ENCODE measurements around the gene PPIF.
A peak's percentile ranks its signal among the peaks of the same experiment; 100 is the strongest.

PPIF gene

DNA sequence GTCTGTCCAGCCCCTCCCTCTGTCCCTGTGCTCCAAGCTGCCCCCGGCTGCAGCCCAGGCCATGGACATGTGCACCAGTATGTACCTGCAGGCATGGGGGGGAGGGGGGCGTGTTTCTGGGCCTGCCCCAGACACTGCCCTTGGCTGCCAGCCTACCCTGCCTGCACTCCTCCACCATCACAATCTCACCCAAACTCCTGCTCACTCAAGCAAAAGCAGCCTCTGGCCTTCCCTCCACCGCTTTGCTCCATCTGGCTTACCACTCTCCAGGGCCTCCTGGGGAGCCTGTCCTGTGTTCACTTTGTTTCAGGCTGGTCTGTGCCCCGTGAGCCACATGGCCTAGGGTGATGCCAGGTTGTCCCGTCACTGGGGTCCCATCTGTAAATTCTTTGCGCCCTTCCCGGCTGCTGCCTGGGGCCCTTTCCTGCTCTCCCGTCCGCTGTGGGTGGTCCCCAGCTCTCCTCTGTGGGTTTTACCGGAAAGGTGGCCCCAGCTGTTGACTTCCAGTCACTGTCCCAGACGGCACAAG, 33.3 kb upstream of the PPIF start:
- no peak for DNase-seq (ENCODE audit: low read depth)

DNA sequence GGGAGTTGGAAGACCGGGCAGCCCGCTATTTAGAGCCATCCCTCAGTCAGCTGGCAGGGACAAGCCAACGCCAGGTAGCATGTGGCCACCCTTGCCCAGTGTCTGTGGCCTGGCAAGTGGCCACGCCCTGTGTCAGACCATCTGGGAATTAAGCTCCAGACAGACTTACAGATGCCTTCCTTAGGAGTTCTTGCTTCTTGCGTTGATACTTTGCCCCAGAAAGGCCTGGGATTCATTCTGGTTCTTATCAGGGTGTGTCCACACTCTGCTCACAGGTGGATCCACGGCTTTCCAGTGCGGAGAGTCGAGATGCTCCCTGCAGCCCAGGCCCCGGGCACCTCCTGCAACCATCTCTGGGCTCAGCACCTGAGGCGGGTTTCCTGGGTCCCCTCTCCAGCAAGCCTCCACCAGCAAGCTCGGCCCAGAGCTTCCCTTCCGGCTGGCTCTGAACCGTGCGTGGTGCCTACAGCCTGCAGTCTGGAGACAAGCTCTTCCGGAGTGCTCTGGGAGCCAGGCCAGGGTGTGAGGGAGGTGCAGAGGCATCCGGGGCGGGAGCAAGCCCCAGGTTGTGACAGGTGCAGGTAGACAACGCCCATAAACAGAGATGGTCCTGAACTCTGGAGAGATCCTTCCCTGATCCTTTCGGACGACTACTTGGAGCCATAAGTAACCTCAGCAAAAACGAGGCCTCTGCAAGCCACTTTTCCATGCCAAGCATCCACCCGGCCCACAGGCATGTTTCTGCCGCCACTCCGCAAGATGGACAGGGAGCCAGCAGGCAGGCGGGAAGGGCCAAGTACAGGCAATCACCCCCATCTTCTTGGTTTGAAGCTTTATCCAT, 32.3 kb upstream of the PPIF start:
- no peak for DNase-seq (ENCODE audit: low read depth)

DNA sequence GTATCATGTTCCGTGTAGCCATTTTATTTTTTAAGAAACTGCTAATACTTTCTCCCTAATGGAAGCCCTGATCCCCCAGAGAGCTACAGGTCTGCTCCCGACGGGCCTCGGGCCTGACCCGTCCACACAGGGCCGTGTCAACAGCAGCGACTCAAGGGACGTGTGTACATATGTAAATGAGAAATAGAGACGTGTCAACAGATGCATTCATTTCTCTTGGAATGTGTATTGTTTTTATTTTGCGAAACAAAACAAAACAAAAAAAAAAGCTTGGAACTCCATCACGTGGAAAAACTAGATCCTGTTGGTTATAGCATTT, 31.7 kb upstream of the PPIF start:
- DNase-seq (ENCODE audit: low read depth) = no peak

DNA sequence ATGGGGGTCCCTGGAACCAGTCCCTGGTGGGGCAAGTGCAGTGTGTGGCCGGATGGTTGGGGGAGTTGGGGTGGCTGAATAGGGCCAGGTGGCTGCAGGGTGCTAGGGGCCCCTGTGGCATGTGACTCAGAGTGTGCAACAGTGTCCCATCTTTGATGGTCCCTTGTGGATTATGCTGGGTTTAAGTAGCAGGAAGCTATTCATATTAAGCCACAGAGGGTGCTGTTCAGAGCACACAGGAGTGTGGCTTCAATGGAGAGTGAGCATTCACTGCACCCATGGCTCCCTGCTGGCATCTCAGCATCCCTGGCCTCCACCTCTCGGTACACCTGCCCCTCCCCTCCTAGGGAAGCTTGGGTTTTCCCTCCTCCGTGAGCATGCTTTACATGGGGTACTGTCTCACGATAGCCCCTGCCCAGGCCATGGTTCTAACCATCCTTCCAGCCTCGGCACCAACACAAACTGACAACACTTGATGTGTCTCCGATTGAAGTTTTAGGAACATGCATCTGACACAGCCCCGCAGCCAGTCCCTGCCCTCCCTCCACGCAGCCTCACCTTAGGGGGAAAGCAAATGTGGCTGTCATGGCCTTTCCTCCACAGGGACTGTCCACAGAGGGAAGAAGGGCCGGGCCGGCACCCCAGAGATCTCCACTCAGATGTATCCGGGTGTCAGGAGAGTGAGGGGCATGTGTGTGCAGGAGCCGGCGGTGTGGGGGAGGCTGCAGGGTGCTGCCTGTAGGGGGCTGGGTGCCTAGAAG, 30.4 kb upstream of the PPIF start:
- no peak for DNase-seq (ENCODE audit: low read depth)

DNA sequence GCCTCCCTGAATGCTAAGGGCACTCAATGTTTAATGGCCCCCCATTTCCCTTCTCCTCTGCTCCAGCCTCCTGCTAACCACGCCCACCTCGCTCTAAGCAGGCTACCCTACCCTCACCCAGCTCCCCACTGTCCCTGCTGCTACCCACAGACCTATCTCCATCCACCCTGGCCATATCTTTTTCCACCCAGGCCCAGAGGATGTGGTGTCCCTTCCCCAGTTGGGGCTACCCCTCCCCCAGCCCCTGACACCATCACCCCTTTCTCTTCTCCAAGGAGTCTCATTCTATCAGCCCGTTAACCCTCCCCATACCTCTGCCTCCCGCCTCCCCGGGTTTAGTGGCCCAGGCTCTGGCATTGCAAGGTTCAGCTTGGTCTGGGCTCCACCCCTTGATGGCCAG, 28.9 kb upstream of the PPIF start:
- no peak for DNase-seq (ENCODE audit: low read depth)

DNA sequence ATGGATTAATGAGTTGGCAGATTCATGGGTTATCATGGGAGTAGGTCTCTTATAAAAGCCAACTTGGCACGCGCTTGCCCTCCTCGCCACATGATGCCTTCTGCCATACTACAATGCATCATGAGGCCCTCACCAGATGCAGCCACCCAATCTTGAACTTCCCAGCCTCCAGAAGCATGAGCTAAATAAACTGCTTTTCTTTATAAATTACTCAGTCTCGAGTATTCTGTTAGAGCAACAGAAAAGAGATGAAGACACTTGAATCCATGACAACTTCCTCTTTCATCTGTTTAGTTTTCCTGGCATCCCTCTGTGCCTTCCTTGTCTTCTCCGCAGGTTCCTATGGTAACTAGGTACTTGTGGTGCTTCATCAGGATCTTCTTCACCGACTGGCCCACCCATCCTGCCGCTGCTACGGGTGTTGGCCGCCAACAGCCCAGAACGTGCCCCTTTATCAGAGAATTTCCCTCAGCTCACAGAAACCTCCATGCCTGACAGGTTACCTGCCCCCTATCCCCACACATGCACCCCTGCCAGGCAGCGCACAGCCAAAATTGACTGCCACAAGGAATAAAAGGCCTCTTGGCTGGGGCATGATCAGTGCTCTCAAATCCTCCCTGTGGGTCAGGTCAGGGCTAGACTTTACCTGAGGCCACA, 28.0 kb upstream of the PPIF start:
- no peak for DNase-seq (ENCODE audit: low read depth)

DNA sequence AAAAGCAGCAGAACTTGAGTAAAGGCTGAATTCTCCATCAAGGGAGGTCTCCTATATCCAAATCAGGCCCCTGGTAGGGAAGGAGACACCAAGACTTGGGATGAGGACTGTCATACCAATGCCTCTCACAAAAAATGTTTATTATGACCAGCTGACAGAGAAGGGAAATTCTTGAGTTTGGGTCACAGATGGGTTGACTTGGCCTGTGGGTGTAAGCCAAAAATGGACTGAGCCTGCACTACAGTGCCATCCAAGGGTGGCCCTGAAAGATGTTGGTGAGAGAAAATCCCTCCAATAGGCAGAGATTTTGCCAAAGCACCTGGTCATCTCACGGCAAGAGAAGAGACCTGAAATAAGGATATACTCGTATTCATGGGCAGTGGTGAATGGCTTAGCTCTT, 27.0 kb upstream of the PPIF start:
- DNase-seq (ENCODE audit: low read depth) = no peak

DNA sequence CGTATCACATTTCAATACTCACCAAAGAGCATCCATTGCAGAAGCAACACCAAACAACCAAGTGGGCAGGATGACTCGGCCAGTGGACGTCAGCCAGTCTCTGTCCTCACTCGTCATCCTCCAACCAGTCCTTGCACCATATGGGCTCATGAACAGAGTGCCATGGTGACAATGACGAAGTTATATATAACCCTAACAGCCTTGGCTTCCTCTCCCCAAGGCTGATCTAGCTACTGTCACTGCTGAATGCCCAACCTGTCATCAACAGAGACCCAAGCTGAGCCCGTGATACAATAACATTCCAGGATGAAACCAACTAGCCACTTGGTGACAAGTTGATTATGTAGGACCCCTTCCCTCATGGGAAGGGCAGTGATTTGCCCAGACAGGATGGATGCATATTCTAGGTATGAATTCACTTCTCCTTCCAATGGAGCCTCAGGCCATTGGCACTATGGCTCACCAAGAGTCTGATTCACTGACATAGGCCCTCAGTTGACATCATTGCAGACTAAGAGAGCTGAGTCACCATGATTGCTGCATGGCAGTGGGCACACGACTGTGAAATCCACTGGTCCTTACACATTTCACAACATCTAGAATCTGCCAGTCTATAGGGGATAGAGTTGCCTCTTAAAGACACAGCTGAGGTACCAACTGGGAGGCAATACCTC, 26.3 kb upstream of the PPIF start:
- peak; percentile 89 for DNase-seq (ENCODE audit: low read depth)

DNA sequence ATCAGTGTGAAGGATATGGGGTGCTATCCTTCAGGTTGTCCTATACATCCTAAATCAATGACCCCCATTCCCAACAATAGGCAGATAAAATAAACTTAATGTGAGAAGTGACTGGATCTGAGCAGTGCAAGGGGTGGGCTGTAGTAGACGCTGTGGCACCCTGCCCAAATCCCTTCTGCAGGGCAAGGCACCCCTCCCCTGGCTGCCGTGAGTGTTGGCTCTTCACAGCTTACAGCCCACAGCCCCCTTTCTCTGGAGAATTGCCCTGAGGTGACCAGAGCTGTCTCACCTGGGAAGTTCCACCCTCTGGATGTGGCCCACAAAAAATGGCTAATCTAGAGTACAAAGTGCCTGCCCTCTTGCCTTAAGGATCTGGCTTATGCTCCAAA, 25.8 kb upstream of the PPIF start:
- no peak for DNase-seq (ENCODE audit: low read depth)

DNA sequence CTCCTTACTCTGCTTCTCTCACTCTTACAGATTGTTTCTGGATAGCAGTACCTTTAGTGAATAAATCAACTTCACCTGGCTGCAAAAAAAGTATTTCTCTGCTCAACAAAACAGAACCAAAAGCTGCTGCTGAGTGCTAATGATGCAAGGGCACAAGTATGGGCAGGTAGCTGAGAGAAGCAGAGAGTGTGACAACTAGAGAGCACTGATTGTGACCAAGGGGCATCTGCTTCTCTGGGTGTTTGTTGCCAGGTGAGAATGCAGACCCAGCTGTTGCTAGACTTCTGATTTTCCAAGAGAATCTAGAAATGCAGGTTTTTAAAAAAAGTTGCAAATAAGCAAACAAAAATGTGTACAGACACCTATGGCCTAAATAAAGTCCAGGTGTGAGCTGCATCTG, 25.3 kb upstream of the PPIF start:
- no peak for DNase-seq (ENCODE audit: low read depth)

DNA sequence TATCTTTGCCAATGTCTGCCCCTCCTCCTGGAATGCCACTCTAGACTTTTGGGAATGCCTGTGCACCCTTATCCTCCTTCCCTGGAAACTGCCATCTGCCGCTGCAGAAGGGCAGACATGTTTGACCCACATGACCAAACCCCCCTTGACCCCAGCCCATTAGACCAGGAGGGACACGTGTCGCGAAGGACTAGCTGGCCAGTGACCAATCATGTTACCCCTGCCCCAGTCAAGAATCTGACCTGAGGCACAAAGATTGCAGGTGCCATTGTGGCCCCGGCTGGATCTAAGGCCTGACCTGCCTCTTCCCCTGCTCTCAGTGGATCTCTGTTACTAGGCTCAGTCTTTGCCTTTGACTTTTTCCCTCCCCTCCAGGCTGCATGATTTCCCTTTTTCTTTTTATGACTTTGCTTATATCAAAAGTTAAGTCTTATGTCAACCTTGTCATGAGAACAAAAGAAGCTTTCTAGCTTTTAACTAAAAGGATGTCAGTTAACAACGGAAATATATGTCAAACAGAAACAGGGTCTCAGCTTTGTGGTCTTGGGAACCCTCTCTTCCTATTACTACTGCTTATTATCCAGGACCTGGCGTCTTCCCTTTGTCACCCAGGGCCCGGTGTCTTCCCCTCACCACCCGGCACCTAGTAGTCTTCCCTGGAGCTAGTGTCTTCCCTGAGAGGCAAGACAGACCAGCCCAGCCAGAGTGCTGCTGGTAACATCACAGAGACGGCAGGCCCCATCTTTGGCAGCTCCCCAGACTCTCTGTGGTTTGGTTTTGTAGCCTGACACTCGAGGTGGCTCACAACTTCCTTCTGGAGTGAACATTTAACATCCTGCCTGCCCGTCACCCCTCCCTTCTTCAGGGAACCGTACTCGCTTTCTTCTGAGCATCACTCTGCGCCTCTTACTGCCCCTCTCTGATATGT, 24.4 kb upstream of the PPIF start:
- peak; percentile 36 for DNase-seq (ENCODE audit: low read depth)

DNA sequence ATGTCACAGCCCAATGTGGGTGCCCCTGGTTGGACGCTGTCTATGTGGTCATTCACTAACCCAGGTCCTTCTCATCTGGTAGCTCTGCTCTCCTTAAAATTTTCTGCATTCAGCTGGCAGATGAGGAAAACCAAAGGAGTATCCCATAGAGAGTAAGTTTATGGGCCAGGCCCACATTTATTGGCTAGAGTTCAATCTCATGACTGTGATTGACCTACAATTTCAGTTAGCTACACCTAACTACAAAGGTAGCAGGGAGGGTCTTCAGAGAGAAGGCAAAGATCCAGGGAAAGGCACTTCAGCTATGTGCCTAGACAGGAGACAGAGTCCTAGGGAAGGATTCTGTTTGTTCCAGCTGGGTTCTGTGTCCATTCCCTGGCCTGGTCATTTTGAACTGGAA, 23.7 kb upstream of the PPIF start:
- no peak for DNase-seq (ENCODE audit: low read depth)

DNA sequence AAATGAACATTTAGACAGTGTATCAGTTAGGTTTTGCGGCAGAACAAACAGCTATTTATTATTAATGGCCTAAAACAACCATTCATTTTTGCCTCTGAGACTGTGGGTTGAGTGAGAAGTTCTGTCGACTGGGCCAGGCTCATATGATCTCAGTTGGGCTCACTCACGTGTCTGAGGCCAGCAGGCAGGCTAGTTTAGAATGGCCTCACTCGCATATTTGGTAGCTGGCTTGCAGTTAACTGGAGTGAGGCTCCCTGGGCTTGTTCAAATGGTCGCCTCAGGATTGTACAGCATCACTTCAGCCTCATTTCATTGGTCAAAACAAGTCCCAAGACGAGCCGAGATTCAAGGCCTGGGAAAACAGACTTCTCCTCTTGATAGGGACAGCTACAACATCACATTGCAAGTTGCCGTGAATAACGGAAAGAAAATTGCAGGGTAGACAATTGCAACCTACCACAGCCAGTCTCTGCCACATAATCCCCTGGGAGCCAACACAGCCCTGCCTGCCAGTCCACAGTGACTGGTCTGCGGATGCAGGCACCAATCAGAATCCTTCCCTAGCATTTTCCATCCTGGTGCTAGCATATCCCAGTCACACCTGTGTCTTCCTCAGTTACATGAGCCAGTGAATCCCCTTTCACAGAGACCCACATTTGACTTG, 23.1 kb upstream of the PPIF start:
- DNase-seq (ENCODE audit: low read depth) = no peak

DNA sequence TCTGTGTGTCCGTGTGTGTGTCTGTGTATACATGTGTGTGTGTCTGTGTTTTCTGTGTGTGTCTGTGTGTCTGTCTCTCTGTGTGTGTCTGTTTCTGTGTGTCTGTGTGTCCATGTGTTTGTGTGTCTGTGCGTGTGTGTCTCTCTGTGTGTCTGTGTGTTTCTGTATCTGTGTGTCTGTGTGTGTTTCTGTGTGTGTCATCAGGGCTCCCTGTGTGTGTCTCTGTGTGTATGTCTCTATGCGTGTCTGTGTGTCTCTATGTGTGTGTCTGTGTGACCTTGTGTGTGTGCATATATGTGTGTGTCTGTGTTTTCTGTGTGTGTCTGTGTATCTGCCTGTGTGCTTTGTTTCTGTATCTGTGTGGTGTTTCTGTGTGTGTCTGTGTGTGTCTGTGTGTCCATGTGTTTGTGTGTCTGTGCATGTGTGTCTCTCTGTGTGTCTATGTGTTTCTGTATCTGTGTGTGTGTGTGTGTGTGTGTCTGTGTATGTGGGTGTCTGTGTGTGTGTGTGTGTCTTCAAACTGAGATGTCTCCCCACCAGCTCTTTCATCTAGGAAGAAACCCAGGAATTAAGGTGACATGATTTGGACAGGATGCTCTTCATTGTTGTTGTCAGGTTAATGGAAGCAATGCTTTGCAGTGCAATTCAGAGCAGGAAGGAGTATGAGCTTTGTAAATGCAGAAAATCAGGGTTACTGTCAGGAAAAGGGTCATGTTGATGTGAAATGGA, 20.7 kb upstream of the PPIF start:
- no peak for DNase-seq (ENCODE audit: low read depth)

DNA sequence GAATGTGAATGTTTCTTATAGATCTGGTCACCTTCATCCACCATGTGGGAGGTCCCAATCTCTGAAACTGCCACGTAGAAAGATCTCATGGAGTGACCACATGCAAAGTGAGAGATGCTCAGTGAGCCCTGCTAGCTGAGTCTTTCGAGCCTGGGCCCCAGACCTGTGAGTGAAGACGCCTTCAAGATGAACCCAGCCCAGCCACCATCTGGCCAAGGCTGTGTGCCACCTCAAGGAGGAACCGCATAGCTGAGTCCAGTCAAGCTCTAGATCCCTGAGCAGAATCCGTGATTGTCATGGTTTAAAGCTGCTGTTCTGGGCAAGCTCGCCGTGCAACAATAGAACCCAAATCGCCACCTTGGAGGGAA, 20.2 kb upstream of the PPIF start:
- DNase-seq (ENCODE audit: low read depth) = no peak

DNA sequence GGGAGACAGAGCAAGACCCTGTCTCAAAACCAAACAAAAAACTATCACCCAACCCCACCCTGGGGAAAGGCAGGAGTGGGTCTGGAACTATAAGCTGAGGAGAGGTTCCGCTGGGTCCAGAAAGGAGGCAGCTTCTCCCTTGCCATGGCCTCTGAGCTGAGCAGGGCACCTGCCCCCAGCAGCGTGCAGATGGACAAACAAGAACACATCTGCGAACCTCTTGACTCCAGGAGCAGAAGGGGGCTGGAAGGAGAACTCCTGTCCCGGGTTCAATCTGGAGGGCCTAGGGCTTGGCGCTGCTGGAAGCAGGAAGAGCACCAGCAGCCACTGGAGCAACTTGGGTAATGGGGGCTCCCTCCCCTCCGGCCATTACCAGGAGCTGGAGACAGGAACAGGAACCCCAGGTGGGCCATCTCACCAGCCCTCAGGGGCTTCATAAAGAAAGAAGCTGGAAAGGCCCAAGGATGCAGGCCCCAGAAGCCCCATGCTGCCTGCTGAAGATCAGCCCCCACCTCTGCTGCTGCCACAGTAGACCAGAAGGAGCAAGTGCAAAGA, 19.0 kb upstream of the PPIF start:
- DNase-seq (ENCODE audit: low read depth) = no peak

DNA sequence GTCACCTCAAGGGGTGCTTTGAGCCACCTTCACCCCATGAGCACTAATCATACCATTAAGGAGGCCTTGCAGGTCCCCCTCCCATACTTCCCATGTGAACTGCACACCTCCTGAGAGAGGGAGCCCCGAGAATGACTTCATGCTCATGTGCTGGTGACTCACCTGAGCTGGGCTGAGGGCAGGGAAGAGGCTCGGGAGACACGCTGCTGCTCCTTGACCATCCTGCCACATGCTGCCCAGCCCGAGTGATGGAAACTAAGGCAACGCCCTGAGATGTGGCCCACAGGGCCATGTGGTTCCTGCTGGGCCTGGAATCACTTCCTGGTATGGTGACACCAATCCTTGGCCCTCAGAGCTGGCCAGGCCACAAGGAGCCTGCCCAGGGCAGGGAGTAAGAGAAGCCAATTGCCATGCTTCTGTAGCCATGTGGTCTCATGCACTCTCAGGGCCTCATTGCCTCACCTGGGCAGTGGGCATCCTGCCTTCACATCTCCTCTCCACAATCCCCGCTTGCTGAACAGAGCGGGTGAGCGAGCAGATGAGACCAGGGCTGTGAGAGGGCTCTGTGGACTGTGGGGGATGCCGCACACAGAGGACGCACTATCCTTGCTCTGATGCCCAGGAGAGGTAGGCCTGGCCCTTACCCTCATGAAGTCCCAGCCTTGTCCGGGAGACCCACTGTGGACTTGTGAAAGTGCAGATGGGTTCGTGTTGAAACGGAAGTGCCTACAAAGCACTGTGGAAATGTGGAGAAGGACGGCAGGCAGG, 18.3 kb upstream of the PPIF start:
- no peak for DNase-seq (ENCODE audit: low read depth)

DNA sequence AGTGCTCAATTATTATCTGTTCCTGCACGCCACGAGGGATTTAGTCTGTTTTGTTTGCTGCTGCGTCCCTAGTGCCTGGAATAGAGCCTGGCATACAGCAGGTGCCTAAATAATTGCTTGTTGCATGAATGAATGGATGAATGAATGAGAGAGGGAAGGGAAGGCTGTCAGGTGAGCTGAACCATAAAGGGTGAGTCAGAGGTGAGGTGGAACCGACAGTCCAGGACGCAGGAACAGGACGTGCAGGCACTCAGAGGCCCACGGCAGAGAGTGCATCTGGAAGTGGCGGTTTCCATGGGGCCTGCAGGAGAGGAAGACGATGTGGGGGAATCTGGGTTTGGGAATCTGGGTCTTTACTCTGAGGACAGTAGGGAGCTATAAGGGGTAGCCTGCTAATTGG, 17.7 kb upstream of the PPIF start:
- no peak for DNase-seq (ENCODE audit: low read depth)

DNA sequence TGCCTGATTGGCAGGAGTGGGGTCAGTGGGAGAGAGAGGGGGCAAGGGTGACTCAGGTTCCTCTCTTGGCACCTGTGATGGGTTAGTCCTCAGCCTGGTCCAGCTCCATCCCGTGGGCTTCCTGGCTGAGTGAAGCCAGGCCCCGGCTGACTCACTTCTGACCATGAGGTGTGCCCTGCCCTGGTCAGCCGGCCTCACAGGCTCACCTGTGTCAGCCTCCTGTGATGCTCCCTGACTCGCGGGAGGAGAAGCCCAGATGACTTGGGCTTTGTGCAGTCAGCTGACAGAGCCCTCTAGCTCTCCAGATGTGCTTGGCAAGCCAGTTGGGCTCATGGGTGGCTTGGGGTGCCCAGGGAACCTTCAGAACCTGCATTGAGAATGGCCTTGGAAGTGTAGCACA, 16.0 kb upstream of the PPIF start:
- no peak for DNase-seq (ENCODE audit: low read depth)

Measured in HS-5 (cell line).